ENCODE results near the gene NBAS.

DNA sequence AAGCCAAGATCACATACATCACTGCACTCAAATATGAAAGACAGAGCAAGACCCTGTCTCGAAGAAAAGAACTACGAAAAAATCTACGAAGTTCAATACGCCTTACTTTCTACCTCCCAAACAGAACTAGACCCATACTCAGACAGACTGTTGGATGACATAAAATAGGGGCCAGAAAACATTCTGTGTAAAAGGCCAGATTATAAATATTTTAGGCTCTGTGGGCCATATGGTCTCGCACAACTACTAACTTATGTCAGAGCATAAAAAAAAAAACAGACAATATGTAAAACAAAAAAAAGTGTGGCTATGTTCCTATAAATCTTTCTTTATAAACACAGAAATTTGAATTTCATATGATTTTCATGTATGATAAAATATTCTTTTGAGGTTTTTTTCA lies 40.8 kb downstream of the NBAS start:
- no peak for TF ChIP-seq POLR2A (IDR thresholded peaks at IDR 0.05; ENCODE audit: low read length)
- no peak for TF ChIP-seq GATA1 (IDR thresholded peaks at IDR 0.05; ENCODE audit: low read depth, low read length)
